ENCODE results near the gene PDE4B.
"Not testable (repeated sequence)": the region's sequence is repeated elsewhere in the genome, so short reads cannot be mapped to it uniquely, and the experiment has no call there.

Gene PDE4B

GRCh38 chr1:65998763-65999583 lies 206.3 kb downstream of the PDE4B start:
- no peak for DNase-seq

DNA sequence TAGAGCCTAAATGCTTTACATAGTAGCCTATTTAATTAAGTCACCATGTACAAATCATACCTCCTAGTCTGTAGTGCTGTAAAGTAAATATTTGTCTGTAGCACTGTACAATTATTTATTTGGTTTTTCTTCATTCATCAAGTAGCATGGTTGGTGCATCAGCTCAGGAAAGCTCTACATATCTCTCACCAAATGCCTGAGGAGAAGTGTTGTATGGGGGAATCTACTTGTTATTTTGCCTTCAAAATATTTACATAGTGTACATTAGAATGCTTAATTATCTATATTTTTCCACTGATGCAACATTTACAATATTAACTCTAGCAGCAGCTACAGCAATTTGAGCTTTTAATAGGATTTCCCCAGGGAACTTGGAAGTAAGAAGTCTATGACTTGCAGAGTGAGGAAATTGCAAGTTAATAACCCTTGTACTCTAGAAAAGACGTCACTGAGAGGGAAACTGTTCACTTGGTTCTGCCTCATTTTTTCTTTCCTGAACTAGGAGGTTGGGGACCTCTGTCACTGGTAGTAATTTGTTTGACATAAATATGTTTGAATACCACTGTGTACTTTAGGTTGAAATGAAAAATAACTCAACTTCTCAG lies 207.4 kb downstream of the PDE4B start:
- DNase-seq: no peak

DNA sequence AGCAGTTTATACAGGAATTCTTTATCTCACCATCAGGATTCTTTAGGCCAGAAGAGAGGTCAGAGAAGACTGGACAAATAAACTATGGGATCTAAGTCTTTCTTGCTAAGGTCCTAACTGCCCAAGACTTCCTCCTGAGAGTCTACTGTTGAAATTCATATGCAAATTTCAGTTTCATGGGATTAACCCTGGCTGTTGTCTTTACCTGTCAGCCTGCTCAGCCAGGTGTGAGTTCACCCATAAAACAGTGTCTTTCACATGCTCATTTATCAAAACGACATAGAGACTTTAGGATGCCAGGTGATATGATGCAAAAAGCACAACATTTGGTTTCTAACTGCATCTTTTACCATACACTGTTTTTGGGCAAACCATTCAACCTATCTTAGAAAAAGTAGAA lies 211.0 kb downstream of the PDE4B start:
- DNase-seq: no peak

DNA sequence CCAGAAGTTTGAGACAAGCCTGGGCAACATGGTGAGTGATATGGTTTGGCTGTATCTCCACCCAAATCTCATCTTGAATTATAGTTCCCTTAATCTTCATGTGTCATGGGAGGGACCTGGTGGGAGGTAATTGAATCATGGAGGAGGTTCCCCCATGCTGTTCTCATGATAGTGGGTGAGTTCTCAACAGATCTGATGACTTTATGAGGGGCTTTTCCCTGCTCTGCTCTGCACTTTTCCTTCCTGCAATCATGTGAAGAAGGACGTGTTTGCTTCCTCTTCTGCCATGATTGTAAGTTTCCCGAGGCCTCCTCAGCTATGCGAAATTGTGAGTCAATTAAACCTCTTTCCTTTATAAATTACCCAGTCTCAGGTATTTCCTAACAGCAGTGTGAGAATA lies 213.8 kb downstream of the PDE4B start:
- DNase-seq: not testable (repeated sequence)

GRCh38 chr1:66012106-66012784 lies 219.6 kb downstream of the PDE4B start:
- no peak for DNase-seq

DNA sequence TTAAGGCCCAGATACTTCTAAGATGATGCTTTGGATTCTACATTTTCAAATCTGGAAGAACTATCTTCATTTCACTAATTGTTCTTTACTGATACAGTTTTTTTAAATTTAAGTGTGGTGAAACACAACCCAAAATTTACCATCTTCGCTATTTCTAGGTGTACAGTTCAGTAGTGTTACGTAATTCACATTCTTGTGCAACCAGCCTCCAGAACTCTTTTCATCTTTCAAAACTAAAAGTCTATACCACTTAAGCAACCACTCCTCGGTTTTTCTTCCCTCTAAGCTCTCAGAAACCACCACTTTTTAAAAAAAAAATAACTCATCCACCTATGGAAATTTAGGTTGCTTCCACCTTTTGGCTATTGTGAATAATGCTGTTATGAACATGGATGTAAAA lies 220.7 kb downstream of the PDE4B start:
- no peak for DNase-seq

DNA sequence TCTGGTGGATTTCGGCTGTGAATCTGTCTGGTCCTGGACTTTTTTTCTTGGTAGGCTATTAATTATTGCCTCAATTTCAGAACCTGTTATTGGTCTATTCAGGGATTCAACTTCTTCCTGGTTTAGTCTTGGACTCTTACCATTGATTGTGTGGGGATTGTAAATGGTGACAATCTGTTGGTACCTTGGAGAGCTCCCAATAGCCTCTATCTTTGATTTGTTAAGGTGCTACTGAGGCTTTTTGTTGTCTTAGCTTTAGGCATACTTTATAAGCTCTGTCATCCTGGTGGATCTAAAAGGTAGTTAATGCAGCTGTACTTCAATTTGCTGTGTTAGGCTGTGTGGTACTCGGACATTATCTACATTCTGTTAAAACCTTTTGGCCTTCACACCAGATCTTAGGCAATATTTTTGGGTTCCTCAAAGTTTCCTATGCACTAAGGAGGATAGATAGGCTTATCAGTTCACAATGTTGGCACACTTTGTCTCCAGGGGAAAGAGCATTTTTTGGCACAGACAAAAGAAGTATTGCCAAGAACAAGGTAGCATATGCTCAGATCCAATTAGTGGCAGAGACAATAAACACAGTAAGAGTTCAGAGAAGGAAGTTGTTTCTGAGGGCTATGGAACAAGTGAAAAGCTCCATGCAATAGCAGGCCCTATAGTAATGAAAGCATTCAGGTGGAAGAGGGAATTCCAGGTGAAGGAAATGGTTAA lies 230.4 kb downstream of the PDE4B start:
- DNase-seq: no peak

- no peak for DNase-seq
Measured at GRCh38 chr1:66025188-66025587, 232.5 kb downstream of the PDE4B start.

- no peak for DNase-seq
Measured at GRCh38 chr1:66028035-66028434, 235.3 kb downstream of the PDE4B start.

- DNase-seq: no peak
Measured at GRCh38 chr1:66033781-66034180, 241.1 kb downstream of the PDE4B start.

DNA sequence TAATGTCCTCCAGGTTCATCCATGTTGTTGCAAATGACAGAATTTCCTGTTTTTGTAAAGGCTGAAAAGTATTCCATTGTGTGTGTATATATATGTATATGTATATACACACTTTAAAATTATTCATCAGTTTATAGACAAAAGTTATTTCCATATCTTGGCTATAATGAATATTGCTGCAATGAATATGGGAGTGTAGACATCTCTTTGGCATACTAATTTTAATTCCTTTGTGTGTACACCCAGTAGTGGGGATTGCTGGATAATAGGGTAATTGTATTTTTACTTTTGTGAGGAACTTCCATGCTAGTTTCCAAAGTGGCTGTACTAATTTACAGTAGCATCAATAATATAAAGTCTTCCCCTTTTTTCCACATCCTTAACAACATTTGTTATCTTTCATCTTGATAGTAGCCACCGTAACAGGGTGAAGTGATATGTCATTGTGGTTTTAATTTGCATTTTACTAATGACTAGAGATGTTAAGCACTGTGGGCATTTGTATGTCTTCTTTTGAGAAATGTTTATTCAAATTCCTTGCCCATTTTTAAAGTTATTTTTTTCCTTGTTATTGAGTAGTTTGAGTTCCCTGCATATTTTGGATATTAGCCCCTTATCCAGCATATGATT lies 243.0 kb downstream of the PDE4B start:
- no peak for DNase-seq

DNA sequence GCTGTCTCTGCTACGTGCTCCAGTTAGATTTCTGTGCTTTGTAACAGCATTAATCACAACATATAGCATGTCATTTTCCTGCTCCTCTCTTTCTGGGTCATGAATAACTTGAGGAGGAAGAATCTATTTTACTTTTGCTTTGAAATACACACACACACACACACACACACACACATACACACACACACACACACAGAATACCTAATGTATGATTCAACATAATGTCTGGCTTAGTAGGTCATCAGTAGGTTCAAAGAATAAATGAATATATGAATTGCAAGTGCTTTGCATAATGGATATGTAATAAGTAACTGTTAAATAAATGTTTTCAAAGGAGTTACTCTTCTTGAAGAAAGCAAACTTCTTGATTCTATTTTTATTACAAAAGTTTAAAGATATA lies 249.0 kb downstream of the PDE4B start:
- no peak for DNase-seq

- DNase-seq: no peak
Measured at GRCh38 chr1:66043186-66043585, 250.5 kb downstream of the PDE4B start.

DNA sequence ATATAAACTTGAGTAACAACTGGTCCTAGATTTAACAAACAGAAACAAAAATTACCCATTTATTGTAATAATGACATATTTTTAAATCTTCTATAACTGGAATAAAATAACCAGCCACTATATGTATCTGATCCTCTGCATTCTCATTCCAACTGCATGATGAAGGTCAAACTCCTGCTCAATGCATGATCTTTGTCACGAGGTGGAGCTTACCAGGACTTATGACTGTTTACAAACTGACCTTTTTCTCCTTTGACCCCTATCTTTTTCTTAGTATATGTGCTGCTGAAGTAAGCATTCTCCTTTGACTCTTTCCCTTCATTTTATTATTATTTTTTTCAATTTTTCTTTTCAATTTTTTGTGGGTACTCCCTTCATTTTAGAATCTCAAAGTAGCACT lies 252.2 kb downstream of the PDE4B start:
- DNase-seq: no peak

GRCh38 chr1:66046415-66046814 lies 253.7 kb downstream of the PDE4B start:
- DNase-seq: no peak

DNA sequence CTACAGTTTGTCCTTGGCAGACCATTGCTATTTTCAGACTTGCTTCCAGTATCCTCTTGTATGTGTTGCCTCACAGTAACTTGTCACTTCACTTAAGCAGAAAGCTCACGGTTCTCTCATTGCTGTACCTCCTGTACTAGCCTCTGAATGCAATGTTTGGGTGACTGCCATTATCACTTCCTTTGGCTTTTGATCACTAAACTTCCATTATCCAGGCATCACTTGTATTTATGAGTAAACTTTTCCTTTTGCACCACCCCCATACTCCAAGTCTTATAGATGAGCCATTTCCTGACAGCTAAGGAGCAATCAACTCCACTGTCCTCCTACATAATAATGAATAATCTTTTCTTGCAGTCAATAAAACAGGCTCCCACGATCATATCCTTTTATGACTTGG lies 255.3 kb downstream of the PDE4B start:
- DNase-seq: no peak

- no peak for DNase-seq
Measured at GRCh38 chr1:66050123-66050522, 257.4 kb downstream of the PDE4B start.

GRCh38 chr1:66050633-66051032 lies 257.9 kb downstream of the PDE4B start:
- DNase-seq: no peak

- DNase-seq: no peak
Measured at GRCh38 chr1:66055092-66055491, 262.4 kb downstream of the PDE4B start.

DNA sequence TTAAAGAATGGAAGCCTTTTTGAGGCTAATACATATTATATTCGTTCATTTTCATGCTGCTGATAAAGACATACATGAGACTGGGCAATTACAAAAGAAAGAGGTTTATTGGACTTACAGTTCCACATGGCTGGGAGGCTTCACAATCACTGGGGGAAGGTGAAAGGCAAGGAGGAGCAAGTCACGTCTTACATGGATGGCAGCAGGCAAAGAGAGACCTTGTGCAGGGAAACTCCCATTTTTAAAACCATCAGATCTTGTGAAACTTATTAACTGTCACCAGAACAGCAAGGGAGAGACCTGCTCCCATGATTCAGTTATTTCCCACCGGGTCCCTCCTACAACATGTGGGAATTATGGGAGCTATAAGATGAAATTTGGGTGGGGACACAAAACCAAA lies 264.8 kb downstream of the PDE4B start:
- not testable (repeated sequence) for DNase-seq

DNA sequence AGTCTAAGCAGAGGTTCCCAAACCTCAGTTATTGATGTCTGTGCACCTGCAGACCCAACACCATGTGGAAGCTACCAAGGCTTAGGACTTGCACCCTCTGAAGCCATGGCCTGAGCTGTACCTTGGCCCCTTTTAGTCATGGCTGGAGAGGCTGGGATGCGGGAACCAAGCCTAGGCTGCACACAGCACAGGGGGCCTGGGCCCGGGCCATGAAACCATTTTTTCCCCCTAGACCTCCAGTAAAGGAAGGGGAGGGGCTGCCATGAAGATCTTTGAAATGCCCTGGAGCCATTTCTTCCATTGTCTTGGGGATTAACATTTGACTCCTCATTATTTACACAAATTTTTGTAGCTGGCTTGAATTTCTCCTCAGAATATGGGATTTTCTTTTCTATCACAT lies 265.9 kb downstream of the PDE4B start:
- DNase-seq: no peak

DNA sequence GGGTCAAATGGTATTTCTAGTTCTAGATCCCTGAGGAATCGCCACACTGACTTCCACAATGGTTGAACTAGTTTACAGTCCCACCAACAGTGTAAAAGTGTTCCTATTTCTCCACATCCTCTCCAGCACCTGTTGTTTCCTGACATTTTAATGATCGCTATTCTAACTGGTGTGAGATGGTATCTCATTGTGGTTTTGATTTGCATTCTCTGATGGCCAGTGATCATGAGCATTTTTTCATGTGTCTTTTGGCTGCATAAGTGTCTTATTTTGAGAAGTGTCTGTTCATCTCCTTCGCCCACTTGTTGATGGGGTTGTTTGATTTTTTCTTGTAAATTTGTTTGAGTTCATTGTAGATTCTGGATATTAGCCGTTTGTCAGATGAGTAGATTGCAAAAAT lies 274.5 kb downstream of the PDE4B start:
- DNase-seq: not testable (repeated sequence)

All from activated effector memory CD4-positive, alpha-beta T cell treated with anti-CD3 and anti-CD28 coated beads, Interleukin-2, amount 50 U/mL, for 16 hours (primary cell).